Globus pallidus (tissue), 1 donor: ENCODE results near the gene STX5.
"Not testable (repeated sequence)": the region's sequence is repeated elsewhere in the genome, so short reads cannot be mapped to it uniquely, and the experiment has no call there.

ENCODE experiments used
- DNase-seq: peaks from one replicate; pipeline ENCODE4 v3.0.0-alpha.2; 2015; ENCODE audit warnings: low spot score

STX5 gene

GRCh38 chr11:62854013-62854824 is 22.4 kb upstream of the STX5 start:
- DNase-seq, result no peak

GRCh38 chr11:62853279-62853965 is 21.6 kb upstream of the STX5 start:
- no peak for DNase-seq

GRCh38 chr11:62852523-62853188 is 20.8 kb upstream of the STX5 start:
- no peak for DNase-seq

GRCh38 chr11:62851807-62852522 is 20.1 kb upstream of the STX5 start:
- no peak for DNase-seq

- no peak for DNase-seq
Observed at GRCh38 chr11:62850911-62851806, 19.3 kb upstream of the STX5 start.

GRCh38 chr11:62847767-62848314 is 16.0 kb upstream of the STX5 start:
- no peak for DNase-seq

- no peak for DNase-seq
Observed at GRCh38 chr11:62846177-62846576, 14.3 kb upstream of the STX5 start.

GRCh38 chr11:62844154-62844553 is 12.3 kb upstream of the STX5 start:
- DNase-seq, result no peak

GRCh38 chr11:62843466-62843865 is 11.6 kb upstream of the STX5 start:
- DNase-seq, result no peak

GRCh38 chr11:62842891-62843290 is 11.0 kb upstream of the STX5 start:
- not testable (repeated sequence) for DNase-seq

- no peak for DNase-seq
Observed at GRCh38 chr11:62842171-62842741, 10.4 kb upstream of the STX5 start.

- DNase-seq, result peak; percentile 95
Observed at GRCh38 chr11:62841361-62842170, 9.7 kb upstream of the STX5 start.

GRCh38 chr11:62840721-62841360 is 9.0 kb upstream of the STX5 start:
- DNase-seq, result not testable (repeated sequence)

- peak; percentile 94 for DNase-seq
Observed at GRCh38 chr11:62839050-62839945, 7.4 kb upstream of the STX5 start, which contains the start of gene WDR74. Gene WDR74, minus strand, starts transcription at chr11:62839590. Its CDS starts 20 bp downstream, at chr11:62839570.

GRCh38 chr11:62835336-62835735 is 3.5 kb upstream of the STX5 start:
- no peak for DNase-seq

GRCh38 chr11:62832336-62833234 is 734 bp upstream of the STX5 start, which contains the start of gene TEX54:
Gene TEX54, minus strand, starts transcription at chr11:62832841.
- no peak for DNase-seq
